Measurements from ENCODE around the gene PEX10.
A peak's percentile ranks its signal among the peaks of the same experiment; 100 is the strongest.

Gene PEX10

GRCh38 chr1:2408456-2408855 lies 3.9 kb downstream of the PEX10 start:
- no peak for DNase-seq (ENCODE audit: low read depth)
- H3K4me3 ChIP-seq (ENCODE audit: low read depth, low read length) = no peak overlapping the region
- TF ChIP-seq, protein P1, sequence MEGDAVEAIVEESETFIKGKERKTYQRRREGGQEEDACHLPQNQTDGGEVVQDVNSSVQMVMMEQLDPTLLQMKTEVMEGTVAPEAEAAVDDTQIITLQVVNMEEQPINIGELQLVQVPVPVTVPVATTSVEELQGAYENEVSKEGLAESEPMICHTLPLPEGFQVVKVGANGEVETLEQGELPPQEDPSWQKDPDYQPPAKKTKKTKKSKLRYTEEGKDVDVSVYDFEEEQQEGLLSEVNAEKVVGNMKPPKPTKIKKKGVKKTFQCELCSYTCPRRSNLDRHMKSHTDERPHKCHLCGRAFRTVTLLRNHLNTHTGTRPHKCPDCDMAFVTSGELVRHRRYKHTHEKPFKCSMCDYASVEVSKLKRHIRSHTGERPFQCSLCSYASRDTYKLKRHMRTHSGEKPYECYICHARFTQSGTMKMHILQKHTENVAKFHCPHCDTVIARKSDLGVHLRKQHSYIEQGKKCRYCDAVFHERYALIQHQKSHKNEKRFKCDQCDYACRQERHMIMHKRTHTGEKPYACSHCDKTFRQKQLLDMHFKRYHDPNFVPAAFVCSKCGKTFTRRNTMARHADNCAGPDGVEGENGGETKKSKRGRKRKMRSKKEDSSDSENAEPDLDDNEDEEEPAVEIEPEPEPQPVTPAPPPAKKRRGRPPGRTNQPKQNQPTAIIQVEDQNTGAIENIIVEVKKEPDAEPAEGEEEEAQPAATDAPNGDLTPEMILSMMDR (IDR thresholded peaks at IDR 0.05; ENCODE audit: low read depth, low read length) = no peak
- TF ChIP-seq POLR2A (IDR thresholded peaks at IDR 0.05; ENCODE audit: extremely low read depth, insufficient read length) (no peak), MAX (IDR thresholded peaks at IDR 0.05; ENCODE audit: low read depth, low read length) (no peak), MYC (IDR thresholded peaks at IDR 0.05; ENCODE audit: low read depth, low read length) (no peak)

DNA sequence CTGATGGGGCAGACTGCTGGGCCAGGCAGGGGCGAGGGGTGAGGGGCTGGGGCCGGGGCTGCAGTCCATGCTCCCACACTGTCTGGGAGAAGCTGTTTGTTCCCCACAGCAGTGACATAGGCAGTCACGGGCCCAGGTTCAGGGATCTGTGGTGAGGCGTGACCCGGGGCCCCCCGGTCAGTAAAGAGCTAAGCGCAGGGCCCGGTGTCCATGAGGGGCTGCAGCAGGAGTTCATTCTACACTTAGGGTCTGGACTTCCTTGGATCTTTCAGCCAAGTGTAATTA lies 4.4 kb downstream of the PEX10 start:
- H3K4me3 ChIP-seq (ENCODE audit: low read depth, low read length) = no peak overlapping the region
- TF ChIP-seq POLR2A (IDR thresholded peaks at IDR 0.05; ENCODE audit: extremely low read depth, insufficient read length) = no peak
- no peak for TF ChIP-seq MAX (IDR thresholded peaks at IDR 0.05; ENCODE audit: low read depth, low read length)
- TF ChIP-seq, protein P1 (IDR thresholded peaks at IDR 0.05; ENCODE audit: low read depth, low read length) = no peak
- no peak for TF ChIP-seq MYC (IDR thresholded peaks at IDR 0.05; ENCODE audit: low read depth, low read length)
- no peak for DNase-seq (ENCODE audit: low read depth)

- H3K4me3 ChIP-seq (ENCODE audit: low read depth, low read length) = no peak overlapping the region
- TF ChIP-seq POLR2A (IDR thresholded peaks at IDR 0.05; ENCODE audit: extremely low read depth, insufficient read length) = peak; percentile 3
- TF ChIP-seq MAX (IDR thresholded peaks at IDR 0.05; ENCODE audit: low read depth, low read length) = no peak
- no peak for TF ChIP-seq MYC (IDR thresholded peaks at IDR 0.05; ENCODE audit: low read depth, low read length)
- no peak for DNase-seq (ENCODE audit: low read depth)
These were observed 5.0 kb downstream of the PEX10 start for GRCh38 chr1:2407166-2407990.

DNA sequence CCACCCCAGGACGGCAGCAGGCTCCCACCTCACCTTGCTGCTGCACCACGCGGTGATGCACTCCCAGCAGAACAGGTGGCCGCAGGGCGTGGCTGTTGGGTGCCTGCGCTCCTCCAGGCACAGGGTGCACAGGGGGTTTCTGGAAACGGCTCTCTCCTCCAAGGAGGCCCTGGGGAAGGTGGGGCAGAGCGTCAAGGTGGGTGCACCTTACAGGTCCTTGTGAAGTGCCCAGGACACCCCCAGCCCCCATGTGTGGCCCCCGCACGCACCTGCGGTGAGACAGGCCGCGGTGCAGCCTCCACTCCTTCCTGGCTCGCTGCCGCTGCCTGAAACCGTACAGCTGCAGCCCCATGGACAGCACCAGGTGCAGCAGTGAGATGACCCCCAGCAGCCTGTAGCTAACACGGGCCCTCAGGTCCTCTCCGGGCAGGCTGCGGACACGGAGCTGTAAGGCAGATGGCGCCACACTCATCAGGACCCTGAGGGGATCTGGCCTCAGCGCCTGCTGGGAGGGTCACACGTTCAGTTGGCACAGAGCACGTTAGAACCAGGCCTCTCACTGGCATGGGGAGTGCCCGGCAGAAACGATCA lies 5.8 kb downstream of the PEX10 start:
- TF ChIP-seq POLR2A (IDR thresholded peaks at IDR 0.05; ENCODE audit: extremely low read depth, insufficient read length) (no peak), MYC (IDR thresholded peaks at IDR 0.05; ENCODE audit: low read depth, low read length) (no peak), MAX (IDR thresholded peaks at IDR 0.05; ENCODE audit: low read depth, low read length) (no peak)
- TF ChIP-seq, protein P1 (IDR thresholded peaks at IDR 0.05; ENCODE audit: low read depth, low read length) = no peak
- no peak overlapping the region for H3K4me3 ChIP-seq (ENCODE audit: low read depth, low read length)
- no peak for DNase-seq (ENCODE audit: low read depth)

DNA sequence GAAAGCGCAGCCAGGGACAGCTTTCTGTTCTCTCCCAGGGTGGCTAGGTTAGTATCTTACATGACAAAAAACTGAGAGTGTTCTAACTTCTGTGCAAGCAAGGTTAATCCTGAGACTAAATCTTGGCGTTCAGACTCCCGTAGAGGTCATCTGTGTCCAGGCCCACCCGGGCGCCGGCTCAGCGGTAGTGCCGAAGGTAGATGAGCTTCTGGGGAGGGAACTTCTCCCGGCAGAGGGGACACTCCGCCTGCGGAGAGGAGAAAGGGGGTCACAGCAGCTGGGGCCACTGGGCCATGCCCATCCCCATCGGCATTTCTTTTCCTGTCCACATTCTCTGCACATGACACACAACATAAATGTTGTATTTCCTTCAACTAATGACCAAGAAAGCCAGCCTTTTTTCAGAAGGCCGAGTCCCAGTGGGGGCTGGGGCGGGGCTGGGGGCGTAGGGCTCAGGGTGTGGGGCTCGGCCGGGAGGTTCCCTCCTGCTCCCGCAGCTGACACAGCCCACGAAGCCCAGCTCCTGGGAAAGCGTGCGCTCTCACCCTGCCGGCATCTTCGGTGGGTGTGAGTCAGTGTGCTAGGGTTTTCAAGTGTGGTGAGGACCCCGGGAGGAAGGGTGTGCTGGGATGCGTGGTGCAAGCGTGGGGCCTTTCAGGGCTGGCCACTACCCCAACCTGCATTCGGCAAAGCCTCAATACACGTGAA lies 6.6 kb downstream of the PEX10 start:
- DNase-seq (ENCODE audit: low read depth) = no peak
- H3K4me3 ChIP-seq (ENCODE audit: low read depth, low read length) = no peak overlapping the region
- no peak for TF ChIP-seq POLR2A (IDR thresholded peaks at IDR 0.05; ENCODE audit: extremely low read depth, insufficient read length)
- TF ChIP-seq, protein P1 (IDR thresholded peaks at IDR 0.05; ENCODE audit: low read depth, low read length) = no peak

- no peak for DNase-seq (ENCODE audit: low read depth)
- no peak overlapping the region for H3K4me3 ChIP-seq (ENCODE audit: low read depth, low read length)
- TF ChIP-seq, protein P1 (IDR thresholded peaks at IDR 0.05; ENCODE audit: low read depth, low read length) = no peak
- no peak for TF ChIP-seq MYC (IDR thresholded peaks at IDR 0.05; ENCODE audit: low read depth, low read length)
- no peak for TF ChIP-seq POLR2A (IDR thresholded peaks at IDR 0.05; ENCODE audit: extremely low read depth, insufficient read length)
- TF ChIP-seq MAX (IDR thresholded peaks at IDR 0.05; ENCODE audit: low read depth, low read length) = no peak
These were observed 7.4 kb downstream of the PEX10 start for GRCh38 chr1:2404890-2405511.
